HEK293 (cell line): ENCODE measurements around the gene CLMN.

ENCODE experiments used
- BCL11B ChIP-seq: fragments of 450-650 bp; formaldehyde crosslinking; IDR thresholded peaks from 2 replicates; pipeline ENCODE4 v1.5.1; 2016; ENCODE audit warnings: low read depth, missing biosample characterization, missing genetic modification characterization
- CTCF ChIP-seq: fragments of 450-650 bp; formaldehyde crosslinking; IDR thresholded peaks from 2 replicates; pipeline ENCODE4 v1.5.1; 2016; ENCODE audit warnings: missing biosample characterization, missing genetic modification characterization
- PBX3 ChIP-seq: sonication (generic); formaldehyde crosslinking; IDR thresholded peaks from 2 replicates; pipeline ENCODE4 v1.8.1; 2022; ENCODE audit warnings: mild to moderate bottlenecking, moderate library complexity, missing genetic modification reagents
- ZBTB49 ChIP-seq: fragments of 450-650 bp; formaldehyde crosslinking; IDR thresholded peaks from 2 replicates; pipeline ENCODE4 v1.5.1; 2016; ENCODE audit warnings: missing biosample characterization, missing genetic modification characterization, low read depth
- ZBTB7A ChIP-seq: fragments of 450-650 bp; formaldehyde crosslinking; IDR thresholded peaks from 2 replicates; pipeline ENCODE4 v1.5.1; 2016; ENCODE audit warnings: low read depth, missing biosample characterization, missing genetic modification characterization
- ZNF23 ChIP-seq: fragments of 450-650 bp; formaldehyde crosslinking; IDR thresholded peaks from 2 replicates; pipeline ENCODE4 v1.5.1; 2016; ENCODE audit warnings: missing biosample characterization, missing genetic modification characterization, borderline replicate concordance
- ZNF239 ChIP-seq: fragments of 450-650 bp; formaldehyde crosslinking; IDR thresholded peaks from 2 replicates; pipeline ENCODE4 v1.5.1; 2016; ENCODE audit warnings: missing biosample characterization, missing genetic modification characterization
- ZNF571 ChIP-seq: fragments of 450-650 bp; formaldehyde crosslinking; IDR thresholded peaks from 2 replicates; pipeline ENCODE4 v1.5.0; 2017; ENCODE audit warnings: missing biosample characterization, missing genetic modification characterization
- TF ChIP-seq, protein P1 (sequence below): fragments of 450-650 bp; formaldehyde crosslinking; IDR thresholded peaks from 2 replicates; pipeline ENCODE4 v1.5.1; 2016; ENCODE audit warnings: missing biosample characterization, missing genetic modification characterization

- TF ChIP-seq ZBTB7A, result no peak
- TF ChIP-seq ZNF23, result no peak
- no peak for TF ChIP-seq PBX3 (CRISPR knock-in tag)
- no peak for TF ChIP-seq ZNF571 (tag by site-specific recombination)
- TF ChIP-seq CTCF (tag by site-specific recombination), result no peak
- TF ChIP-seq ZNF239 (tag by site-specific recombination), result no peak
- TF ChIP-seq, protein P1, sequence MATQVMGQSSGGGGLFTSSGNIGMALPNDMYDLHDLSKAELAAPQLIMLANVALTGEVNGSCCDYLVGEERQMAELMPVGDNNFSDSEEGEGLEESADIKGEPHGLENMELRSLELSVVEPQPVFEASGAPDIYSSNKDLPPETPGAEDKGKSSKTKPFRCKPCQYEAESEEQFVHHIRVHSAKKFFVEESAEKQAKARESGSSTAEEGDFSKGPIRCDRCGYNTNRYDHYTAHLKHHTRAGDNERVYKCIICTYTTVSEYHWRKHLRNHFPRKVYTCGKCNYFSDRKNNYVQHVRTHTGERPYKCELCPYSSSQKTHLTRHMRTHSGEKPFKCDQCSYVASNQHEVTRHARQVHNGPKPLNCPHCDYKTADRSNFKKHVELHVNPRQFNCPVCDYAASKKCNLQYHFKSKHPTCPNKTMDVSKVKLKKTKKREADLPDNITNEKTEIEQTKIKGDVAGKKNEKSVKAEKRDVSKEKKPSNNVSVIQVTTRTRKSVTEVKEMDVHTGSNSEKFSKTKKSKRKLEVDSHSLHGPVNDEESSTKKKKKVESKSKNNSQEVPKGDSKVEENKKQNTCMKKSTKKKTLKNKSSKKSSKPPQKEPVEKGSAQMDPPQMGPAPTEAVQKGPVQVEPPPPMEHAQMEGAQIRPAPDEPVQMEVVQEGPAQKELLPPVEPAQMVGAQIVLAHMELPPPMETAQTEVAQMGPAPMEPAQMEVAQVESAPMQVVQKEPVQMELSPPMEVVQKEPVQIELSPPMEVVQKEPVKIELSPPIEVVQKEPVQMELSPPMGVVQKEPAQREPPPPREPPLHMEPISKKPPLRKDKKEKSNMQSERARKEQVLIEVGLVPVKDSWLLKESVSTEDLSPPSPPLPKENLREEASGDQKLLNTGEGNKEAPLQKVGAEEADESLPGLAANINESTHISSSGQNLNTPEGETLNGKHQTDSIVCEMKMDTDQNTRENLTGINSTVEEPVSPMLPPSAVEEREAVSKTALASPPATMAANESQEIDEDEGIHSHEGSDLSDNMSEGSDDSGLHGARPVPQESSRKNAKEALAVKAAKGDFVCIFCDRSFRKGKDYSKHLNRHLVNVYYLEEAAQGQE, result no peak
- TF ChIP-seq ZBTB49 (tag by site-specific recombination), result no peak
- TF ChIP-seq BCL11B (tag by site-specific recombination), result no peak
These were observed 84.4 kb downstream of the CLMN start for GRCh38 chr14:95235351-95235750.
